ENCODE results near the gene SPINK1.
A peak's percentile ranks its signal among the peaks of the same experiment; 100 is the strongest.

SPINK1 gene

GRCh38 chr5:147782110-147783028, 49.1 kb downstream of the SPINK1 start, which contains the start of gene JAKMIP2:
TSS of gene JAKMIP2 (minus strand) at chr5:147782728. CDS start at chr5:147671806, 110,922 bp downstream.
- Histone ChIP-seq H3K27ac (peak within 1 kb of the TSS; percentile 81), H3K9ac (ENCODE audit: insufficient read length) (peak within 1 kb of the TSS; percentile 66), H3K9me3 (ENCODE audit: low read depth, low read length) (no peaks in the 10 kb centered on the region), H3K4me3 (peak within 1 kb of the TSS; percentile 91), H3K36me3 (ENCODE audit: insufficient read depth, low read length) (no peaks in the 10 kb centered on the region; the same call in 1 of the 2 replicates)
- peak; percentile 84 for DNase-seq (ENCODE audit: low read depth, low spot score)
- TF ChIP-seq FOXP2 (optimal IDR thresholded peaks at IDR 0.05; ENCODE audit: control extremely low read depth, extremely low read length, insufficient read depth) (peak; percentile 73), EZH2 (IDR thresholded peaks at IDR 0.05) (no peak), POLR2AphosphoS5 (IDR thresholded peaks at IDR 0.05; ENCODE audit: borderline replicate concordance, low read depth, low read length) (peak; percentile 79)

GRCh38 chr5:147780924-147781573, 50.4 kb downstream of the SPINK1 start:
- 0 out of 2 replicates have a peak, but pooled peaks cover 5% of the 10 kb centered on the region for H3K9me3 ChIP-seq (ENCODE audit: low read depth, low read length)
- H3K9ac ChIP-seq (ENCODE audit: insufficient read length) = peak overlapping the region; percentile 66
- peak overlapping the region; percentile 81 for H3K27ac ChIP-seq
- H3K4me3 ChIP-seq = peak overlapping the region; percentile 91
- H3K36me3 ChIP-seq (ENCODE audit: insufficient read depth, low read length) = peaks cover 11% of the 10 kb centered on the region
- TF ChIP-seq EZH2 (IDR thresholded peaks at IDR 0.05) (no peak), POLR2AphosphoS5 (IDR thresholded peaks at IDR 0.05; ENCODE audit: borderline replicate concordance, low read depth, low read length) (no peak), FOXP2 (optimal IDR thresholded peaks at IDR 0.05; ENCODE audit: control extremely low read depth, extremely low read length, insufficient read depth) (no peak)
- DNase-seq (ENCODE audit: low read depth, low spot score) = no peak

- peak overlapping the region; percentile 66 for H3K9ac ChIP-seq (ENCODE audit: insufficient read length)
- peak overlapping the region; percentile 81 for H3K27ac ChIP-seq
- 0 out of 2 replicates have a peak, but pooled peaks cover 10% of the 10 kb centered on the region for H3K9me3 ChIP-seq (ENCODE audit: low read depth, low read length)
- DNase-seq (ENCODE audit: low read depth, low spot score) = no peak
- peaks cover 18% of the 10 kb centered on the region for H3K36me3 ChIP-seq (ENCODE audit: insufficient read depth, low read length)
- TF ChIP-seq POLR2AphosphoS5 (IDR thresholded peaks at IDR 0.05; ENCODE audit: borderline replicate concordance, low read depth, low read length) (no peak), EZH2 (IDR thresholded peaks at IDR 0.05) (no peak), FOXP2 (optimal IDR thresholded peaks at IDR 0.05; ENCODE audit: control extremely low read depth, extremely low read length, insufficient read depth) (no peak)
- H3K4me3 ChIP-seq = peak overlapping the region; percentile 91
These were observed 51.8 kb downstream of the SPINK1 start for GRCh38 chr5:147779694-147780093.

GRCh38 chr5:147776989-147777388, 54.5 kb downstream of the SPINK1 start:
- H3K4me3 ChIP-seq = no peak overlapping the region
- H3K27ac ChIP-seq = peak overlapping the region; percentile 17; the same call in 1 of the 2 replicates
- H3K9ac ChIP-seq (ENCODE audit: insufficient read length) = no peak overlapping the region
- TF ChIP-seq FOXP2 (optimal IDR thresholded peaks at IDR 0.05; ENCODE audit: control extremely low read depth, extremely low read length, insufficient read depth) (no peak), POLR2AphosphoS5 (IDR thresholded peaks at IDR 0.05; ENCODE audit: borderline replicate concordance, low read depth, low read length) (no peak), EZH2 (IDR thresholded peaks at IDR 0.05) (no peak)
- H3K36me3 ChIP-seq (ENCODE audit: insufficient read depth, low read length) = peaks cover 18% of the 10 kb centered on the region
- DNase-seq (ENCODE audit: low read depth, low spot score) = no peak
- H3K9me3 ChIP-seq (ENCODE audit: low read depth, low read length) = 0 out of 2 replicates have a peak, but pooled peaks cover 10% of the 10 kb centered on the region

Data from SK-N-MC (cell line).